ENCODE data around the gene INPP5B. TPM values are rescaled to one million over a fixed set of nuclear protein-coding genes. Genes with fewer than 3 reads are reported as not detected.
"Not testable (repeated sequence)": the region's sequence is repeated elsewhere in the genome, so short reads cannot be mapped to it uniquely, and the experiment has no call there.

The INPP5B gene
- total RNA-seq (2014; rRNA removed; shearing (Covaris generic)), result 10.5 and 18.8 TPM in 2 replicates

GRCh38 chr1:37946703-37947360 lies at the start of gene INPP5B:
Gene INPP5B, minus strand, starts transcription at chr1:37947053. Its CDS starts 745 bp downstream, at chr1:37946308.
- DNase-seq (ENCODE audit: low read depth), result peak; percentile 77

- DNase-seq (ENCODE audit: low read depth), result peak; percentile 89
Observed at GRCh38 chr1:37995751-37996345, 49.0 kb upstream of the INPP5B start.

- DNase-seq (ENCODE audit: low read depth), result no peak
Observed at GRCh38 chr1:37994886-37995566, 48.2 kb upstream of the INPP5B start.

GRCh38 chr1:37989361-37989930 lies 42.6 kb upstream of the INPP5B start:
- peak; percentile 58 for DNase-seq (ENCODE audit: low read depth)

GRCh38 chr1:37987679-37988078 lies 40.8 kb upstream of the INPP5B start:
- no peak for DNase-seq (ENCODE audit: low read depth)

- no peak for DNase-seq (ENCODE audit: low read depth)
Observed at GRCh38 chr1:37983546-37983945, 36.7 kb upstream of the INPP5B start.

- no peak for DNase-seq (ENCODE audit: low read depth)
Observed at GRCh38 chr1:37978541-37978940, 31.7 kb upstream of the INPP5B start.

GRCh38 chr1:37975083-37975482 lies 28.2 kb upstream of the INPP5B start:
- DNase-seq (ENCODE audit: low read depth), result peak; percentile 28

GRCh38 chr1:37974567-37974966 lies 27.7 kb upstream of the INPP5B start:
- DNase-seq (ENCODE audit: low read depth), result no peak

- not testable (repeated sequence) for DNase-seq (ENCODE audit: low read depth)
Observed at GRCh38 chr1:37973684-37974083, 26.8 kb upstream of the INPP5B start.

GRCh38 chr1:37965301-37965700 lies 18.4 kb upstream of the INPP5B start:
- DNase-seq (ENCODE audit: low read depth), result no peak

- DNase-seq (ENCODE audit: low read depth), result not testable (repeated sequence)
Observed at GRCh38 chr1:37964106-37964505, 17.3 kb upstream of the INPP5B start.

- peak; percentile 27 for DNase-seq (ENCODE audit: low read depth)
Observed at GRCh38 chr1:37958690-37959089, 11.8 kb upstream of the INPP5B start.

- DNase-seq (ENCODE audit: low read depth), result no peak
Observed at GRCh38 chr1:37955685-37956084, 8.8 kb upstream of the INPP5B start.

GRCh38 chr1:37954316-37954971 lies 7.6 kb upstream of the INPP5B start:
- no peak for DNase-seq (ENCODE audit: low read depth)

- no peak for DNase-seq (ENCODE audit: low read depth)
Observed at GRCh38 chr1:37952738-37953137, 5.9 kb upstream of the INPP5B start.

- DNase-seq (ENCODE audit: low read depth), result no peak
Observed at GRCh38 chr1:37951783-37952624, 5.2 kb upstream of the INPP5B start.

GRCh38 chr1:37951041-37951782 lies 4.4 kb upstream of the INPP5B start:
- DNase-seq (ENCODE audit: low read depth), result no peak

- DNase-seq (ENCODE audit: low read depth), result no peak
Observed at GRCh38 chr1:37949524-37950152, 2.8 kb upstream of the INPP5B start.

GRCh38 chr1:37948841-37949240 lies 2.0 kb upstream of the INPP5B start:
- no peak for DNase-seq (ENCODE audit: low read depth)

Measured in Daoy (cell line).